Left cardiac atrium (tissue), 4 donors: Measurements from ENCODE around the gene SRGAP1. TPM values are rescaled to one million over a fixed set of nuclear protein-coding genes. Genes with fewer than 3 reads are reported as not detected.
A peak's percentile ranks its signal among the peaks of the same experiment; 100 is the strongest.
"Not testable (repeated sequence)": the region's sequence is repeated elsewhere in the genome, so short reads cannot be mapped to it uniquely, and the experiment has no call there.

Experiments
- ATAC-seq, 2 donors: fragments of 200-7000 bp; cut with Tn5 transposase; one replicate each; pipeline ENCODE4 v1.9.1; 2020; ENCODE audit warnings: mild to moderate bottlenecking in 2 of 2, moderate library complexity in 2 of 2
- DNase-seq: peaks from one replicate; pipeline ENCODE4 v3.0.0-alpha.2; 2020
- intact Hi-C, 2 donors: fragments of 100-400 bp; cut with DNase I; formaldehyde crosslinking; loops; one replicate each; pipeline versions ENCODE4 v1.14.1 to v1.15.1; 2022 to 2023
- total RNA-seq, 2 donors: library from RNA; stranded (reverse); fragmentation: NEBNext Ultra II Directional; extraction: Animal tissue kit (Norgen Biotek cat#: 25700); gene quantifications; one replicate each; pipeline ENCODE4 v1.2.1, GENCODE V29; 2021
- donor health status: DM: no; HTN: yes; CAD: no.
- donor health status: DM: no; HTN: yes; CAD: no; lungs with severe emphysema.
- donor health status: DM: yes; HTN: yes; CAD: no.
- donor health status: Dilated cardiomyopathy.

The SRGAP1 gene
- total RNA-seq, 2 donors from 2014 or later: 4.3 to 5.5 TPM

DNA sequence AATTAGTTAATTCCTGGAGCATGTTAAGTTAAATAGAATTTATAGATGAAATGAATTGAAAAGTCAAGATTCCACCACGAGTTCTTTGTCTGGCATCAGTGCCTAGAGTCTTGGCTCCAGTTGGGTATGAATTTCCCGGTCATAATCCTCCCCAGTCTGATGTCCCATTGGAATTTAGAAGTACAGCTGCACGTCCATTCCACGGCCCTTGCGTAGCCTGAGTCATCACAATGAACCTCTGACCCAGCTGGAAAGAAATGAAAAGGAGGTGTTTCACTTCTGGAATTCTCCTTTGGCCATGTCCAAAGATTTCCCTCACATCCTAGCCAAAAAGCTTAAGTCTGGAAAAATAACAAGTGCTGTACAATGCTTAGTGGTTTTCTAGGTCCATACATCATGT, 254.9 kb downstream of the SRGAP1 start:
- ATAC-seq (peak; percentile 74 to 94), DNase-seq (peak; percentile 36)
- intact Hi-C loops: no loop called here

DNA sequence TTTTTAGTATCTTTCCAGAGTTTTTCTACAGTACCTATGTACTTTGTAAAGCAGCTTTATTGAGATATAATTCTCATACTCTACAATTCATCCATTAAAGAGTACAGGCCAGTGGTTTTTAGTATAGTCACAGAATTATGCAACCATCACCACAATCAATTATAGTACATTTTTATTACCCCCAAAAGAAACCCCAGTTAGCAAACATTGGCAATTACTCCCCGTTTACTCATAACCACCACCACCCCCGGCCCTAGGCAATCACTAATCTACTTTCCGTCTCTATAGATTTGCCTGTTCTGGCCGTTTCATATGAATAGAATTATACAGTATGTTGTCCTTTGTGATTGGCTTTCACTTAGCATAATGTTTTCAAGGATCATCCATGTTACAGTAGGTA, 257.8 kb downstream of the SRGAP1 start:
- ATAC-seq: no peak
- intact Hi-C loops: no loop called here
- no peak for DNase-seq

DNA sequence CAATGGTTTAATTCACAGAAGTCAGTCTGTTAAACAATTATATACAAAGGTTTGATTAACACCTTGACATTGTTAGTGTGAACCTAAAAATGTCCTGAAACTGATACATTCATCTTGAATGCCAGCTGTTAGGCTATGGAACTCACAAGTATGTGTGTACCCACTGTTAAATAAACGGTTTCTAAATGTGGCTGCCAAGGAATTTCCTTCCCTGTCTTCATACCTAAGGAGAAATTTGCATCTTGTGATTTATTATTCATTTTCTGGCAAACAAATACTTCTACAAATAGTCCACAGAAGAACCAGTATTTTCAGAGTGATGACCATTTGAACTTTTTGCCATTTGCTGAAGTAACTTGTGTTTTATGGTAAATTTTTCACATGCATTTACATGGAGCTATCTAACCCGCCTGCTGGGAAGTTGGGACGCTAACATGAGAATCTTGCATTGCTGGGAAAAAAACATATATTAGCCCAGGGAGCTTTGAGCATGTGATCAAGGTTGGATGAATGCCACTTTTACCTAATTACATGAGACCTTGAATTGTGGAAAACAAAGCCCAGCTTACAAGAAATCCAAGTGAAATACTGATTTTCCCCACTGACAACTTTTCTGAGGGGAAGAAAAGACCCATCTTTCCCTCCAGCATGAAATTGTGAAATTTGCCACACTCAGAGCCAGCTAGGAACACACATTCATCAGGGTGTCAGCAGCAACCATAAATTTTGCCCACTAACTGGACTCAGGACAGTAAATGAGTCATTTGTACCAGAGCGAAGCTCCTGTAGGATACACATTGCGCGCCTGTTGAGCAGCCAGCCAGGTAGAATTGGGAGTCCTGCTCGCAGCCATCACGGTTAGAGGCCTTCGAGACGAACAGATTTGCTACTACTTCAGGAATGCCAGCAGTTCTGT, 259.6 kb downstream of the SRGAP1 start:
- intact Hi-C loops: no loop called here
- DNase-seq: no peak
- no peak for ATAC-seq

DNA sequence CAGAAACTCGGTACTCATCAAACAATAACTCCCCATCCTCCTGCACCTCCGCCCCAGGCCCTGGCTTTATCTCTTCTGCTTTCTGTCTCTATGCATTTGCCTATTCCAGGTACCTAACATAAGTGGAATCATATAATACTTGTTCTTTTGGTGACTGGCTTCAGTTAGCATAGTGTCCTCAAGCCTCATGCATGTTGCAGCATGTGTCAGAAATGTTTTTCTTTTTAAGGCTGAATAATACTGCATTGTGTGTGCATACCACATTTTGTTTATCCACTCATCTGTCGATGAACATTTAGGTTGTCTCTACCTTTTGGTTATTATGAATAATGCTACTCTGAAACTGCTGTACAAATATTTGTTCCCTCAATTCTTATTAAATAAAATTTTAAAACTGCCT, 260.5 kb downstream of the SRGAP1 start:
- intact Hi-C loops: no loop called here
- DNase-seq: no peak
- no peak for ATAC-seq

DNA sequence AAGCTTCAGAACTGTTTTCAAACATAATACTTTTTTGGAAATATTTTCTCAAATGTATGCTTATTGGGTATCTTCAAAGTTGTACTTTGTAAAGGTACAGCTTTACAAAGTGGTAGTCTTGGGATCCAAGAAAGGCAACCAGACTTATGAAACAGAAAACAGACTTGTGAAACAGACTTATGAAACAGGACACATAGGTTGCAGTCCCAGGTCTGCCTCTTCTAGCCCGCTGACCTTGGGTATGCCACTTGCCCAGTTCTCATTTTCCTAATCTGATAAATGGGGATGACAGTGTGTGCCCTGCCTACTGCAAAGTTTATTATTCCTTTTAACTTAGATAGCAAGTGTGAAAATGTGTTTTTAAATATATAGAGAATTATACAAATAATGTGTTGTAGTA, 263.3 kb downstream of the SRGAP1 start:
- intact Hi-C loops: no loop called here
- ATAC-seq: no peak
- DNase-seq: no peak

DNA sequence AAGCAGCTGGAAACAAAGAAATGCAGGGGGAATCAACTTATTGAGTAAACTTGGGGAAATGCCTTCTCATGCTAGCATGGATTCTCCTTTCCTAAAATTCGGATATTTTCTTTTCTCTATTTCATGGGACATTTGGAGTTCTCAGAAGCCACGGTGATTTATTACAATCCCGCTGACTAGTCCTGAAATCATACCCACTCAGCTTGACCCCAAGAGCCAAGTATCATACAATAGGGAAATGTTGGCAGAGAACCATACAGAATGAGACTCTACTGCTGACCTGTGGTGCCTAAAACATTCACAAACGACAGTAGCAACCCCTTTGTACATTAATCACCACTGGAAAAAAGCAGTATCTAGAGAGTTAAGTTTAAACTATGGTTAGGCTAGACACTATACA, 265.2 kb downstream of the SRGAP1 start:
- intact Hi-C loops: no loop called here
- DNase-seq: no peak

DNA sequence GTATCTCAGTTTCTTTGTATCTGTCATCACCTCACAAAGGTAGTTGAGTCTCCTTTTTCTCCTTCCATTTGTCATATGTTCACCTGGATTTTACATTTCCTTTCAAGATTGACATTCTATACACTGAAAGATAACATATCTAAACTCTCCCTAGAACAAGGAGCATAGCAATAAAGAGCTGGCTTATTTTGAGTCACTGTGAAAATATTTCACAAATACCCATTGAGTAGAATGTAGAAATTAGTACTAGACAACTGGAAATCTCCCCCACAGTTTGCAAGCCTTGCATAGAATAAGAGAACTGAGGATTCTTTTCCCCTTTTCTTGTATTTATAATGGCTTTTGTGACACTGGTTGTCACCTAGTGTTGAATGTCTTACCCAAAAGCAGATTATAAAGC, 266.4 kb downstream of the SRGAP1 start:
- no peak for DNase-seq
- no peak for ATAC-seq
- intact Hi-C loops: no loop called here

More for the DNA sequence above, 265.2 kb downstream of the SRGAP1 start:
- no peak for ATAC-seq

DNA sequence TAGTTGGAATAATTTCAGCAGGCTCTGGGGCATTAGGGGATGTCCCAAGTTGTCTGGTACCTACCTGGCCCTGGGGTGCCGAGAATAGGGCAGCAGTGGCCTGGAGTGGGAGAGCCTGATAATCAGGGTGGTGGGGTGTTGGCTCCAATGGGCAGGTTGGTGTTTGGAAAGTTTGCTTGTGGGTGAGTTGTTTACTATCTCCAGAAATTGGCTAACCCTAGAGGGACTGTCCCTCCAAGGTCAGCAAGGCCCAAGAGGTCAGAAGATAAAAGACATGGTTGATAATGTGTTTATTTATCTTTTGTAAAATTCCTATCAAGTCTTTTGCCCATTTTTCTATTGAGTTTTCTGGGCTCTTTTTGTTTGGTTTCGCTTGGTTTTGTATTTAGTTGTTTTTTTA, 272.5 kb downstream of the SRGAP1 start:
- ATAC-seq (no peak), DNase-seq (no peak)
- intact Hi-C loops: no loop called here

DNA sequence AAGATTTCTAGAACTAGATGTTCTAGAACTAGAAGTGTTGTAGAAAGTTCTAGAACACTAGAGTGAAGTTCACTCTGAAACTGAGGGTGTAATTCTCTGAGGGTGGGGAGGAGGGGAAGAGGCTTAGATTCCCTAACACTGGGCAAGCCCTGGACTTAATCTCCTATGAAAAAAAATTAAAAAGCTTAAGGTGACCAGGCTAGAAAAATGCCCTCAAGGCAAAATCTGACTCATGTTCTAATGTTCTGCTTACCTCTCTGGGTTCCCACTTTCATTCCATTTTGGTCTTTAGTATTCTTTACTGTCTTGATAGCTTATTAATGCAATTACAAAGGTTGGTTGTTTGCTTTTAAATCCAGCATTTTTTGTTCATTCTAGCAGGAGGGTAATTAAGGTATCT, 276.1 kb downstream of the SRGAP1 start:
- intact Hi-C loops: no loop called here
- DNase-seq (no peak), ATAC-seq (no peak)

DNA sequence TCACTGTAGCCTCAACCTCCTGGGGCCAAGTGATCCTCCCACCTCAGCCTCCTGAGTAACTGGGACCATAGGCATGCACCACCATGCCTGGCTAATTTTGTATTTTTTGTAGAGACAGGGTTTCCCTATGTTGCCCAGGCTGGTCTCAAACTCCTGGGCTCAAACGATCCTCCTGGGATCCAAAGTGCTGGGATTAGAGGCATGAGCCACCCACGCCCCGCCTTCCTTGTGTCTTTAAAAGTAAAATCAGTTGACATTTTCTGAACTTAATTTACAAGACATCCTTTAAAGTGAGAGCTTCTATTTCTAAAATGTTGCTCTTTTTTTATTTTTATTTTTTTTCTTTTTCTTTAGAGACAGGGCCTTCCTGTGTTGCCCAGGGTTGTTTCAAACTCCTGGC, 276.6 kb downstream of the SRGAP1 start:
- ATAC-seq, DNase-seq, intact Hi-C loops: not testable (repeated sequence)

DNA sequence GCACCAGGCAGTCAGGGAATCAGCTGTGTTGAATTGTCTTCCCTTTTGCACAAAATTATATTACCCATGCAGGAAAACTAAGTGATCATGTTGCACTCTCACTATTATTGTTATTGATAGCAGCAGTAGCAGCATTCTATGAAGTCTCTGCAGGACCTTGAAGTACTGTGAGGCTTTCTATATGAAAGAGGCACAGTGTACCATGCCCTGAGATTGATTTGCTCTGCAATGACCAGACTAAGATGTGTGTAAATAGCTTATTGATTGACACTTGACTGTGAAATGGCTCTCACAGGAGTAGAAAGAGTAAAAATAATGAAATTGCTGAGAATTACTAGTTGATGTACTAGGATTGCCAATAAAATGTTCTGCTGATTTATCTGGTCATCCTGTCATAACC, 277.7 kb downstream of the SRGAP1 start:
- intact Hi-C loops: no loop called here
- ATAC-seq: no peak
- no peak for DNase-seq

DNA sequence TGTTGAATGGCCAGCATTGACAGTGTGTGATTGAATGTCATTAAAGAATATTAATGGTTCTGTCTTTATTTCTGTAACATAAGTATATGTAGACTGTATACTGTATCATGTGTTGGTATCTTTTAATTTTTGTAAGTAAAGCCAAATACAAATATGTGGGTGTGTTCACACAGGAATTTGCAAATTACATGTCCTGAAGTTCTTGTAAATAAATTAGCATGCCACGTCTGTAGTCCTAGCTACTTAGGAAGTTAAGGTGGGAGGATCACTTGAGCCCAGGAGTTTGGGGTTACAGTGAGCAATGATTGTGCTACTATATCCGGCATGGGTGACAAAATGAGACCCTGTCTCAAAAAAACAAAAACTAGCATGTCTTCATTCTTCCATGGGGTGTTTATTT, 278.5 kb downstream of the SRGAP1 start:
- DNase-seq: no peak
- no peak for ATAC-seq
- intact Hi-C loops: no loop called here

DNA sequence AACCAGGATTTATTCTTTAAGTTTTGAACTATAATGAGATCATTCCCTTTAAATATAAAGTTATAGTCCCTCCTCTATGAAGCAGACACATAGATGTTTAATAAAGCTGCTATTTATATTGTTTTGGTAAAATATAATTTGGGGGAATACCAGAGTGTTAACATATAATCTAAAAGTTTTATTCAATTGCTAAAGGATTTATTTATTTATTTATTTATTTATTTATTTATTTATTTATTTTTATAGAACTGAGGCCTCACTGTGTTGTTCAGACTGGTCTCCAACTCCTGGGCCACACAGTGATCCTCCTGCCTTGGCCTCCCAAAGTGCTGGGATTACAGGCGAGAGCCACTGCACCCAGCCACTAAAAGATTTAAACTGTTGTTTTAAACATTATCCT, 278.9 kb downstream of the SRGAP1 start:
- DNase-seq: no peak
- intact Hi-C loops: no loop called here
- no peak for ATAC-seq

DNA sequence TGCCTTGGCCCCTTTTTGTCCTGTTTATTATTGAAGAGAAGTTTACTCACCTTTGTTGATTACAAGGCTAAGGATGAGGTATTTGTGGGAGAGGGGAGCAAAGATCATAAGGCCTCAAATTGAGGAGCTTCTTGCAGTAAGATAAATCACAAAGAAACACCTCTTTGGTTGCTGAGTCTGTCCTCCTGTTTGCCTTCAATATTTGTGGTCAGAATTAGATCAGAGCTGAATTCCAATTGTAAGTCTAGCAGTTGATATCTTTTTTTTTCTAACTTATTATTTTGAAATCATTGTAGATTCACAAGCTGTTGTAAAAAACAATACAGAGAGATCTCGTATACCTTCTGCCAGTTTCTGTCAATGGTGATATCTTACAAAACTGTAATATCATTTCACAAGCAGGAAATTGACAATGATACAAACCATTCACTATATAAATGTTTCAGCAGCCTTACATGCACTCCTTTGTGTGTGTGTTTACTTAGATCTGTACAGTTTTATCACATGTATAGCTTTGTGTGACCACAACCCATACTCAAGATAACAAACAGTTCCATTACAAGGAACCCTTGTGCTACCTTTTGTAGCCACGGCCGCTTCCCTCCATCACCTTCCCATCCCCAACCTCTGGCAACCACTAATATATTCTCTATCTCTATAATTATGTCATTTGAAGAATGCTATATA, 280.2 kb downstream of the SRGAP1 start:
- intact Hi-C loops: no loop called here
- DNase-seq (no peak), ATAC-seq (no peak)

DNA sequence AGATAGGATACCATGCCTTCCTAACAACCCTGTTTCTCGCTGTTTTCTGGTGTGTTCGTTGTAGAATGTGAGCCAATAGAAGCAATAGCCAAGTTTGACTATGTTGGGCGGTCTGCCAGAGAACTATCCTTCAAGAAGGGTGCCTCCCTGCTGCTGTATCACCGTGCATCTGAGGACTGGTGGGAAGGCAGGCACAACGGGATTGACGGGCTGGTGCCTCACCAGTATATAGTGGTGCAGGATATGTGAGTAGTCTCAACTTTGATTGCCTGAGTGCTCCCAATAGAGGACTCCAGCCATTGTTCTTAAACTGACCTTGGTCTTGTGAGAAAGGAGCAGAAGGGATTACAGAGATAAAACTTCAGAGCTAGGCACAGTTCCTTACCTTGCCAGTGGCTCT, 281.4 kb downstream of the SRGAP1 start:
- intact Hi-C loops: no loop called here
- ATAC-seq (peak in 1 of 2 donors; percentile 42), DNase-seq (no peak)

DNA sequence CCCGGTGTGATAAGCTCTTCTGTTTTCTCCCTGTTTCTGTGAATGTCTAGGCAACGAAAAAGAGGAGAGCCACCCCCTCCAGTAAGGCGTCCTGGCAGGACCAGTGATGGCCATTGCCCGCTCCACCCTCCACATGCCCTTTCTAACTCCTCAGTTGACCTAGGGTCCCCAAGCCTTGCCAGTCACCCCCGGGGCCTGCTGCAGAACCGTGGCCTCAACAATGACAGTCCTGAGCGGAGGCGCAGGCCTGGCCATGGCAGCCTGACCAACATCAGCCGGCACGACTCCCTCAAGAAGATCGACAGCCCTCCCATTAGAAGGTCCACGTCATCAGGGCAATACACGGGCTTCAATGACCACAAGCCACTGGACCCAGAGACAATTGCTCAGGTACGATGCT, 283.3 kb downstream of the SRGAP1 start:
- ATAC-seq (no peak), DNase-seq (no peak)
- intact Hi-C loops: no loop called here

DNA sequence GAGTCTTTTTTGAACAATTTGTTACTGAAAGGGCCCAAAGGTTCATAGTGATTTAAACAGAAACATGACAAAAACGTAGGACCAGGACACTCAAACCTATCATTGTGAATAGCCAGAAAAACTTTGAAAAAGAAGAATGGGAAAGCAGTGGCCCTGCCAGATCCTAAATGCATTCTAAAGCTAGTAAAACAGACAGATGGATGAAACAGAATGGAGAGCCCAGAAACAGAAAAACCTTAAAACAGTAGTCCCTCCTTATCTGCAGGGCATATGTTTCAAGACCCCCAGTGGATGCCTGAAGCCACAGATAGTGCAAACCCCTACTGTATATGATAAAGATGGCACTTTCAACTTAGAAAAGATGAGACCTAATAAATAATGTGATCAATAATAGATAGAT, 283.9 kb downstream of the SRGAP1 start:
- no peak for DNase-seq
- no peak for ATAC-seq
- intact Hi-C loops: no loop called here

DNA sequence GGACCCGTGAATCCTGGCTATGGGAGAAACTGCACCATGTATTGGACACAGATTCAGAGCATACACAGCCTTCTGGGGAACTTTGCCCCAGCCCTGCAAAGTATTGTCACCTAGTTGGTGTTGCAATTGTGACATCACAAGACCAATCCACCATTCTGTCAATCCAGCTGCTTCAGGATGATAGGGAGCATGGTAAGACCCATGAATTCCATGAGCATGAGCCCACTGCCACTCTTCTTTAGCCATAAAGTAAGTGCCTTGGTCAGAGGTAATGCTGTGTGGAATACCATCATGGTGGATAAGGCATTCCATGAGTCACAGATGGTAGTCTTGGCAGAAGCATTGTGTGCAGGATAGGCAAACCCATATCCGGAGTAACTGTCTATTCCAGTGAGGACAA, 286.0 kb downstream of the SRGAP1 start:
- ATAC-seq, intact Hi-C loops, DNase-seq: not testable (repeated sequence)

DNA sequence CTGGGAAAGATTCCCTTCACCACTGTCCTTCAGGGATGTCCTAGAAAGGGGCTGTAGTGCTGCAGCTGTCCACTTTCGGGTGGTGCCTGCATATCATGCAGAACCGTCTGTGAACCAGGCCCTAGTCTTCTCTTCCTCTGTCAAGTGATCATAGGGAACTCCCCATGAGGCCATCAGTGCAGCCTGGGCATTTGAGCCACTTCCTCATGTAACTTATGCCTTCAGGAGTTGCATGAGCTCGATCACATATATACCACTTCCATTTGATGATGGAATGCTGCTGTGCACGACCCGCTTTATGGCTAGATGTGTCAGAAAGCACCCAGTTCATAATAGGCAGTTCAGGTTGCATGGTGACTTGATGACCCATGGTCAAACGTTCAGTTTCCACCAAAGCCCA, 287.0 kb downstream of the SRGAP1 start:
- DNase-seq, intact Hi-C loops, ATAC-seq: not testable (repeated sequence)

DNA sequence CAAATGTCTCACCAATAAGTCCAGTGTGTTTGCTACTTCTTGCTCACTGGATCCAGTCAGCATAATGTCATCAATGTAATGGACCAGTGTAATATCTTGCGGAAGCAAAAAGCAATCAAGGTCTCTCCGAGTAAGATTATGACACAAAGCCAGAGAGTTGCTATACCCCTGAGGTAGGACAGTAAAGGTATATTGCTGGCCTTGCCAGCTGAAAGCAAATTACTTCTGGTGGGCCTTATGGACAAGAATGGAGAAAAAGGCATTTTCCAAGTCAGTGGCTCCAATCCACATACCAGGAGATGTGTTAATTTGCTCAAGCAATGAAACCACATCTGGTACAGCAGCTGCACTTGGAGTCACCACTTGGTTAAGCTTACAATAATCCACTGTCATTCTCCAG, 288.2 kb downstream of the SRGAP1 start:
- DNase-seq, ATAC-seq, intact Hi-C loops: not testable (repeated sequence)

DNA sequence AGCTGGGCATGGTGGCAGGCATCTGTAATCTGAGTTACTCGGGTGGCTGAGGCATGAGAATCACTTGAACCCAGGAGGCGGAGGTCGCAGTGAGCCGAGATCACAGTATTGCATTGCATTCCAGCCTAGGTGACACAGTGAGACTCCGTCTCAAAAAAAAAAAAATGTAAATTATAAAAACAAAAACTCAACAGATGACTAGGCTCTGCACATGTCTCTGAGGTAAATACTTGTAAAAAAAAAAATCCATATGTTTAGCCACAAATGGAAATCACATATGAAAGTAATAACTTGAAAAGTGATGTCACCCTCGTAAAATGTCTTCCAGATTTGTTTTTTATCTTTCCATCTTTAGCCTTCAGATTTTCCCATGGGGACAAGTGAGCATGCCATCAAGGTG, 292.6 kb downstream of the SRGAP1 start:
- DNase-seq (no peak), ATAC-seq (no peak)
- intact Hi-C loops: no loop called here
